Measurements from ENCODE around the gene PCLO.

The PCLO gene

DNA sequence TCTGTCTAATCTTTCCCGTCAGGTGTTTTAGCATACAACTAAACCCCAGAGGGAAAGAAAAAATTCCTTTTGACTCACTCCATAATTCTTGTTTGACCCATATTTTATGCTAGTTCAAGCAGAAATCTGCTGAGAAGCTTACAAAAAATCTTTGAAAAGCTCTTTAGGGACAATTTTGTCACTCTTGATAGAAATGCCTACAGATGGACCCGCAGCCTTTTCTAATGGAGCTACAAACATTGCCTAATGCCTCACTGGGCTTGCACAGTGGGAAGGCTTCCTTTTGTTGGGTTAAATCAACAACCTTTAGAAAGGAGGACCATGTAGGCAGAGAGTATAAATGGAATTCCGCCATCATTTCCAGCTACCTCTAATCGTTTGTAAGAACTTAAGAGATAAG is 344.5 kb downstream of the PCLO start:
- DNase-seq = no peak

DNA sequence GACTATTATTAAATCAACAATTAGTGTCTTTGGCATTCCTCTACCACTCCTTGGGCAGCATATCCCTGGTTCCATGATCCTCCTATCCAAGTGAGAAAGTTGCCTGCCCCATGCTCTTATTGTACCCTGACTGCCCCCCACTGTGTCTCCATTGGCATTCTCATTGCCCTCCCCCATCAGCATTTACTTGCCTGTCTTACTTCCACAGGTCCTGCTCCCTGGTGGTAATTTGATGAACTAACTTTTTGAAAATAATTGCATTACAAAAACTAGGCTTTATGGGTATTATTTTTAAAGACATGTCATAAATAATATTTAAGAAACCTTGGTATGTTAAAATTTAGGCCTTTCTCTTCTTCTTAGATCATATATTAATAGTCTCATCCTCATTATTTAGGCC is 346.4 kb downstream of the PCLO start:
- no peak for DNase-seq

DNA sequence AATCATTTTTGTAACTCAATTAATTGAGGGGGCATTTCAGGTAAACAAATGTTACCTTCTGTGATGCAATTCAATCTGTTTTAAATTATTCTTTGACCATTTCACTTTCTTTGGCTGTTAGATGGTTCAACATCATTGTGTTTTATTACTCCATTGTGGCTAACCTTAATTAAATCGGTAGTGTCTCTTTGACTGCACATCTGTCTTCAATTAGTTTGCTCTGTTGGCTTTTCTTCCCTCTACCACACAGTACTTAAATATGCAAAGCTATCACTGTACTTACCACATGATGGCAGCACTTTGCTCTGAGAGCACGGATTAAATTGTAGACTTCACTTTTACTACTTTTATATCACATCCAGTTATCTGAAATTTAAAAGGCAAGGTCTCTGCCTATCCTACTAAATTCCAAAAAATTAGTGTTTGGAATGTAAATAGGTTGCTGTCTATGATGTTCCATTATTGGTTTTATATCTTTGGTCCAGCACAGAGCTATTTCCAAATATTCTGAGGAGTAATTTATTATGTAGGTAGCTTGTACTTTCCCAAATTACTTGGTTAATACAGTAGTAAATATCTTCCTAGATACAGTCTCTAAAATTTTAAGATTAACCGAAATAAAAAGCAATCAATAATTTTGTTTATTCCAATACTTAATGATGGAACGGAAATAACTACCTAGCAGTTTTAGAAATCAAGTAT is 352.0 kb downstream of the PCLO start:
- DNase-seq = no peak

DNA sequence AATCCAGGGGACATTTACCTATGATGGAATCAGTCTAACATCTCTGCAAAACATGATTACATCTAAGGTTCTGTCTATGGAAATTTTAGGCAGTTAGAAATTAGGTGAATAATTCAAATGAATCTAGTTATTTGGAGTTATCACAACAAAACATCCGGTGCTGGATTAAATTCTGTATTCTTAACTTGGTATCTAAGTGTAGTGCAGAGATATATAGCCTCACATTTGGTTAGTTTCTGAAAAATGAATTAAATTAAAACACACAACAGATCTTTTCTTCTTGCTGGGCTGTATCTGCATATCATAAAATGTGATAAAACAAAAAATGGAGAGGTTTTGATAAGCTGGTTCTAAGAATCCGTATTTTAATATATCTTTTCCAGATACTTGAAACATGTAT is 354.1 kb downstream of the PCLO start:
- no peak for DNase-seq

- DNase-seq = no peak
These were observed 357.1 kb downstream of the PCLO start for GRCh38 chr7:82805527-82805960.

DNA sequence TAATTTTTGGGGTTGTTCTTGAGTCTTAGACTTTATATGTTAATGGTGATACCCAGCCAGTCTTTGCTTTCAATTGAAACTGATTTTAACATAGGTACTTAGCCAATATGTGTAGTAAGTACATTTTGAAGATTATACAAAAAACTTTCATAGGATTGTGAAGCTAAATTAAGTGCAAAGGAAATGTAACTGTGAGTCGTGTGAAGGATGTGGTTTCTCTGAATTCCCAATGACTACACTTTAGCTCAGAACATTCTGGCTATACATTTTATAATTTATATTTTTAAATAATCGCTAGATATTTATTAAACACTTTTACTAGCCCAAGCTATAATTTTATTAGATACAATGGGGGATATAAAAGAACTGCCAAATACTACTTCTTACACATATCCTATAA is 359.3 kb downstream of the PCLO start:
- DNase-seq = no peak

DNA sequence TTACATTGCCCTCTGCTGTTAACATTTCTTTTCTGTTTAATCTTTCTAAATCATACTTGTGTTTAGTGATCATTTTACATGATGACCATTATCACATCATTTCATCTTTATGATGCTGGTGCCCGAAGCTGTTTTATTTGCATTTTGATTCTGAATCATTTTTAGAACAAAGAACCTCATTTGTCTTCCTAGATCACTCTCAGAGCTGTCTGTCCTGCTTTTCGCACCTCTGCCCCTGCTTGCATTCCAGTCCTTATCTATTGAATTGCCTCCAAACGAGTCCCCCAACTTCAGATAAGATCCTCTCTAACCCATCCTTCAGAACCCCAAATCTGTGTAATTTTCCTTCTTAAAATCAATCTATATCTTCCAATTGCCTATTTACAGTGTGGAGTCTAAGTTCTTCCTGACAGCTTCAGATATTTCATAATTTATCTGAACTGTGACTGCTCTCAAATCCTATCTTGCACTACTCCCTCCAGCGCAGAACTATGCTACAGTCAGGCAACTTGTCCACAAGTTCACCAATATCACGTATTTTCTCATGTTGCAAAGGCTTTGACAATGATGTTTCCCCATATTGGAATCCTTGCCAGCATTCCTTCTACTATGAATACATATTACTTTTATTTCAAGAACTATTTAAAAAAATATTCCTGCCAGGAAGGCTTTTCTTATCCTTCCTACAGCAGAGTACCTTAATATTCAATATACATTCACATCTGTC is 372.6 kb downstream of the PCLO start:
- no peak for DNase-seq

GRCh38 chr7:82778021-82778420 is 384.7 kb downstream of the PCLO start:
- DNase-seq = no peak

- DNase-seq = no peak
These were observed 399.8 kb downstream of the PCLO start for GRCh38 chr7:82762880-82763279.

DNA sequence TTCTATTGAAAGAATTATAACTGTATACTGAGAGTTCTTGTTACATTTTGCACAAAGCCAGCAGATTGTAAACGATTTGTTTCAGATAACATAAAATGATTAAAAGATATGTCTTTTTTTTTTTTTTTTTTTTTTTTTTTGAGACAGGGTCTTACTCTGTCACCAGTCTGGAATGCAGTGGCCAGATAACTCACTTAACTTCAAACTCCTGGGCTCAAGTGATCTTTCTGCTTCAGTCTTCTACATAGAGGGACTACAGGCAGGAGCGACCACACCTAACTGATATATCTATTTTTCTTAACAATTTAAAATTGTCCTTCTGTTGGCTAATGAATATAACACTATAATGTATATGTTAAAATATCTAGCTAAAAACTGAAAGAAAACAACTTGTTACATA is 401.9 kb downstream of the PCLO start:
- no peak for DNase-seq

- no peak for DNase-seq
These were observed 402.6 kb downstream of the PCLO start for GRCh38 chr7:82760074-82760473.

DNA sequence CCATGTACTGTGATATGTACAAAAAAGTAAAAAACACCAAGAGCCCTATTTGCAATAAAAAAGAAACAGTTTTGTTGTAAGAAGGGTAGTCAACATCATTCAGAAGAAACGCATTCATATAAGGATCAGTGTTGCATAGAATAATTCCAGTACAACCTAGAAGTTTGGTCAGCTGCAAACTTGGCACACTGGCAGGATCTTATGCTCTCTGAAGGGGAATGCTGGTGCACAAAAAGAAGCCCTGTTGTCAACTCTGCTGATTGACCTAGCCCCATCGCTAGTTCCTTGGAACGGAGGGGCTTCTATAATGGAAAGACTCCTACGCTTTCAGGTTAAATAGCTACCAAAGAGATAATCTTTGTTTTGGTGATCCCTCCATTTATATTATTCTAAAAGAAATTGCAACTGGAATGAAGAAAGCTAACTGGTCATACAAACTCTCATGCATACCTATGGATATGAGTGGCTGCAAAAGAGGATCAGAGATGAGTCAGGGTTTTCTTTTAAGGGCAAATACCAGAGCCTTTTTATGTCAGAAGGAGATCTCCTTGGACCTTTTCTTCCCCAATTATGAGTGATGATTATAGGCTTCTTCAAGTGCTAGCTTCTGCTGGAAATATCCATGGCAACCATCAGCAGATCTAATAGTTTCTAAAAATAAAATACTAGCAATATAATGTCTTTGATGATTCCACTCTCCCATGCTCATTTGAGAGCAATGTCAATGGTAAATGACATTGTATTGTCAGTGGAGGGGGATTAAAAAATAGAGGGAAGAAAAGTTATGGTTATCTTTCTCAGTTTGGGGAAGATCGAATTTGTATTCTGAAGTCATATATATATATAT is 406.8 kb downstream of the PCLO start:
- DNase-seq = no peak

DNA sequence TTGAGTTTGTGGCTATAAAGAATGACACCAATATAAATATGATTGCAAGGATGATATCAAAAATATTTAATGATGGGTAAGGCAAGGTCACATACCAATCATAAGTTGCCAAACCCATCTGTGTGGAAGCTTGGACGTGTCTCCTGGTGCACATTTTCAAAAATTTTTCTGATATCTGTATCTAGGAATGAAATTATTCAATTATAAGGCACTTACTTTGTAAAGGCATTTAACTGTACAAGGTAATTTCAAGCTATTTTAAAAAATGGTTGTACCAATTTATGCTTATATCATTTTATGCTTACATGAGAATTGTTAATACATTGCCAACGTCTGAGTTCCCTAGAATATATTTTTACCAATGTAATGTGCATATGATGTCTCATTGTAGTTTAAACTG is 412.7 kb downstream of the PCLO start:
- no peak for DNase-seq

GRCh38 chr7:82745820-82746219 is 416.9 kb downstream of the PCLO start:
- DNase-seq = no peak

DNA sequence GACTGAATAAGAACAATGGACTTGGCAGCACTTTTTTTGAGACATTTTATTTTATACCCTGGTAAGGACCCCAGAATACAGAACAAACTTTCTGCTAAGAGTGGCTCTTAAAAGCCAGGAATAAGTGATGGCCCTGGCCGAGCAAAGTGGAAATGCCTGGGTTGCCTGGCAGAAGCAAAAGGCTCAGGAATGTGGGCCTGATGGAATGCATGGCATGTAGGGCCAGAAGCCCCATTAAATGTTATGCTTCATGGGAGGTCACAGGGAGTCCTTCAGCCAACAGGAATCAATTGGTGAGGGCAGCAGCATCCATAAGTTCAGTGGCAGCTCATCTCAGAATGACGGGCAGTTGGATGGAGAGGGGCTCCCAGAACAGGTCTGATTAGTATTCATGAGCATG is 417.6 kb downstream of the PCLO start:
- no peak for DNase-seq

- DNase-seq = no peak
These were observed 420.5 kb downstream of the PCLO start for GRCh38 chr7:82742163-82742562.

DNA sequence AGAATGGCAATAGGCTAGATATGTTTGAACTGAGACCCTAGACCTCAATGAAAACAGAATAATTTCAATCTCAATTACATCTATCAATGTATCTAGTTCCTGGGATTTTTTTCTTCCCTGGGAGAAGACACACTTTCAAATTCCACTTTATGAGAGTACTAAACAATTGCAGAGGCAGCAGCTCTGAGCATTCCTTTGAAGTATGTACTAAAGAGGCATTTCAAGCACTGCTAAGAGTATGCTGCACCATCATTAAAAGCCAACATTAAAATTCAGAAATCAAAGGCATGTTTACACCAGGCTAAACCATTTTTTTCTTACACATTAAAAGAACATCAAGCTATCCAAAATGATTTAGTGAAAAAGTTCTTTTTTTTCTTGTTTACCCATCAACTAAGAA is 421.2 kb downstream of the PCLO start:
- DNase-seq = no peak

GRCh38 chr7:82740246-82740848 is 422.3 kb downstream of the PCLO start:
- peak in 1 of 2 experiments; percentile 29 for DNase-seq

DNA sequence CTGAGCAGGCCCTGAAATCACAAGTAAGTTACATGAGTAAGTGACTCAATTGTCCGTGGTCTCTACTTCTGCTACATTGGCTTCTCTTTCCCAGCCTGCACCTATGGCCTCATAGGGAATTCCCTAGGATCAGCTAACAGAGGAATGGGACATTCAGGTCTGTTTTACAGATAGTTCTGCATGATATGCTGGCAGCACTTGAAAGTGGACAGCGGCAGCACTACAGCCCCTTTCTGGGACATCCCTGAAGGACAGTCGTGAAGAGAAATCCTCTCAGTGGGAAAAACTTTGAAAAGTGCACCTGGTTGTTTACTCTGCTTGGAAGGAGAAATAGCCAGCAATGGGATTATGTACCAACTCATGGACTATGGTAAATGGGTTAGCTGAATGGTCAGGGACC is 426.1 kb downstream of the PCLO start:
- no peak for DNase-seq

DNA sequence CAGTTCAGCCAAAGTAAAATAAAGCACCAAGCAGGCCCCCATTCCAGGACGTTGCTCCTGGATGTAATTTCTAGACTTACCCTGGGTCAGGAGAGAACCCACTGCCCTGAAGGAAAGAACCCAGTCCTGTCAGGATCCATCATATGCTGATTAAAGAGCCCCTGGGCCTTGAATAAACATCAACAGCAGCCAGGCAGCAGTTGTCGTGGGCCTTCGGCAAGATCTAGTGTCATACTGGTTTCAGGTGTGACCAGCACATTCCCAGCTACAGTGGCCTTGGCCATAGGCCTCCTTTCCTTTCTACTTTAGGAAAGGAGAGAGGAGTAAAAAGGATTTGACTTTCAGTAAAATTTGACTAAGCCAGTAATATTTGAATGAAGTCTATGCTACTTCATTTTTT is 430.0 kb downstream of the PCLO start:
- DNase-seq = no peak

GRCh38 chr7:82729172-82730030 is 433.3 kb downstream of the PCLO start:
- DNase-seq = no peak

DNA sequence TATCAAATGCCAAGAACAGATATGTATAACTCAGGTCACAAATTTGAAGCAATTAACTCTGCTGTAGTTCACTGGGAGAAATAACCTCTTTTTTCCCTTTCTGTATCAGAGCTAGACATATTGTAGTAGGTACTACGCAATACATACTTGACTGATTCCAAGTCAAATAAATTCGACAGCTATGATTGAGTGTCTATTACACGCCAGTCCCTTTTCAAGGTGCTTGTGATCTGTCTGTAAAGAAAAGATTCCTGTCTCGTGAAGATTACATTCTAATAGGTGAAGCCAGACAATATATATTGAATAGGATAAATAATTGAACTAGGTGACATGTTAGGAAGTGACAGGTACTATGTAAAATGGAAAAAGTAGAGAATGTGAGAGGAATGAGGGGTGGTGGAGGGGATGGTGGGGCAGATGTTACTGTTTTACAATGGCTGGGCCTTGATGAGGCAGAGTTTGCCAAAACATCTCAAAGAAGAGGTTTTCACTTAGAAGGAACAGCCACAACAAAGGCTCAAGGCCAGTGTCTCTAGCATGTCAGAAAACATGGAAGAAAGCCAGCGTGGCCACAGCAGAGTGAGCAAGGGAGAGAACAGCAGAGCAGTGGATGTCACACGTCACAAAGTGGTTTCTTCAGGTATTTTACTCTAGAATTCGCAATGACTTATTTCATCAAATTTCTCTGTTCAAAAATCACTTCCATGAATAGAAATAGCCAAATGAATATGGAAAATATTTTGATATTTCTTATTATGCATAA is 436.5 kb downstream of the PCLO start:
- DNase-seq = no peak

All from NCI-H187 (cell line).